GM19452 (cell line): ENCODE results near the gene STMN1.
"Not testable (repeated sequence)": the region's sequence is repeated elsewhere in the genome, so short reads cannot be mapped to it uniquely, and the experiment has no call there.

ENCODE experiments used
- ATAC-seq: cut with Tn5 transposase; IDR thresholded peaks from one replicate; pipeline ENCODE4 v1.9.1; 2021; ENCODE audit not compliant: unreplicated experiment

The STMN1 gene

GRCh38 chr1:25905680-25906643, at the start of gene STMN1:
TSS of gene STMN1 (minus strand) at chr1:25906419. CDS start at chr1:25904676, 1,743 bp downstream.
- ATAC-seq = peak; percentile 71

GRCh38 chr1:25955553-25955952, 49.3 kb upstream of the STMN1 start:
- no peak for ATAC-seq

- no peak for ATAC-seq
Measured at GRCh38 chr1:25954282-25954938, 48.2 kb upstream of the STMN1 start.

- no peak for ATAC-seq
Measured at GRCh38 chr1:25952841-25953401, 46.7 kb upstream of the STMN1 start.

GRCh38 chr1:25948641-25949040, 42.4 kb upstream of the STMN1 start:
- ATAC-seq = no peak

GRCh38 chr1:25947027-25947426, 40.8 kb upstream of the STMN1 start:
- ATAC-seq = no peak

GRCh38 chr1:25945761-25946160, 39.5 kb upstream of the STMN1 start:
- ATAC-seq = no peak

GRCh38 chr1:25944986-25945385, 38.8 kb upstream of the STMN1 start:
- ATAC-seq = no peak

GRCh38 chr1:25943511-25943910, 37.3 kb upstream of the STMN1 start:
- ATAC-seq = not testable (repeated sequence)

- ATAC-seq = no peak
Measured at GRCh38 chr1:25936947-25937346, 30.7 kb upstream of the STMN1 start.

- ATAC-seq = no peak
Measured at GRCh38 chr1:25933479-25934365, 27.5 kb upstream of the STMN1 start.

- not testable (repeated sequence) for ATAC-seq
Measured at GRCh38 chr1:25932811-25933400, 26.7 kb upstream of the STMN1 start.

GRCh38 chr1:25932321-25932720, 26.1 kb upstream of the STMN1 start:
- no peak for ATAC-seq

- no peak for ATAC-seq
Measured at GRCh38 chr1:25929016-25929415, 22.8 kb upstream of the STMN1 start.

- no peak for ATAC-seq
Measured at GRCh38 chr1:25927521-25928265, 21.5 kb upstream of the STMN1 start.

- ATAC-seq = no peak
Measured at GRCh38 chr1:25926731-25927496, 20.7 kb upstream of the STMN1 start.

GRCh38 chr1:25924454-25924853, 18.2 kb upstream of the STMN1 start:
- no peak for ATAC-seq

- no peak for ATAC-seq
Measured at GRCh38 chr1:25922971-25923552, 16.8 kb upstream of the STMN1 start.
